IMR-90 (cell line): Measurements from ENCODE around the gene NPTX1. TPM values are rescaled to one million over a fixed set of nuclear protein-coding genes. Genes with fewer than 3 reads are reported as not detected.

Source experiments
- ATAC-seq: fragments of 200-7000 bp; cut with Tn5 transposase; 2 replicates; pipeline ENCODE4 v1.9.1; 2020; ENCODE audit warnings: low read depth, mild to moderate bottlenecking, moderate library complexity
- BruUV-seq: library from RNA; stranded (reverse); fragments of 400-500 nt; replicated peaks from 2 replicates; lab custom pipeline; 2021; lab: Mats Ljungman, UMichigan
- CTCF ChIA-PET: fragments of 300-600 bp; formaldehyde crosslinking; extraction: SDS; loops from one replicate; lab custom pipeline; 2021; ENCODE audit warnings: antibody characterized with exemption; lab: Yijun Ruan, JAX
- POLR2A ChIA-PET: fragments of 300-600 bp; sonication (Branson Sonifier 250); formaldehyde crosslinking; loops from one replicate; lab custom pipeline; 2022; ENCODE audit warnings: antibody characterized with exemption; ENCODE audit not compliant: unreplicated experiment; lab: Charles Lee
- DNase-seq: peaks from one replicate; pipeline ENCODE4 v3.0.0; 2013
- H2AFZ ChIP-seq: replicated peaks from 2 replicates; pipeline ENCODE3; 2013; ENCODE audit warnings: low read length, mild to moderate bottlenecking; ENCODE audit not compliant: poor library complexity
- H2AK5ac ChIP-seq: 2 replicates; pipeline ENCODE4 v1.6.1; 2013; ENCODE audit warnings: low read depth, low read length, inconsistent platforms
- H2AK9ac ChIP-seq: replicated peaks from 2 replicates; pipeline ENCODE3; 2013; ENCODE audit warnings: mild to moderate bottlenecking, low read depth, low read length, moderate library complexity; ENCODE audit not compliant: poor library complexity
- H2BK120ac ChIP-seq: 2 replicates; pipeline ENCODE4 v1.6.1; 2013; ENCODE audit warnings: low read depth, low read length, inconsistent platforms
- H2BK15ac ChIP-seq: 3 replicates; pipeline ENCODE4 v1.6.1; 2013; ENCODE audit warnings: low read depth, low read length, inconsistent platforms
- H2BK20ac ChIP-seq: 2 replicates; pipeline ENCODE4 v1.6.1; 2013; ENCODE audit warnings: low read depth, mild to moderate bottlenecking, inconsistent platforms, low read length, moderate library complexity
- H2BK5ac ChIP-seq: 2 replicates; pipeline ENCODE4 v1.6.1; 2013; ENCODE audit warnings: mild to moderate bottlenecking, low read depth, low read length, inconsistent platforms; ENCODE audit not compliant: poor library complexity, severe bottlenecking
- H3K14ac ChIP-seq: replicated peaks from 2 replicates; pipeline ENCODE4 v1.6.1; 2013; ENCODE audit warnings: low read depth, low read length, inconsistent platforms
- H3K18ac ChIP-seq: 2 replicates; pipeline ENCODE4 v1.6.1; 2013; ENCODE audit warnings: low read depth, low read length, control low read depth
- H3K23ac ChIP-seq: 2 replicates; pipeline ENCODE4 v1.6.1; 2013; ENCODE audit warnings: low read depth, low read length, inconsistent platforms
- H3K27ac ChIP-seq: 2 replicates; pipeline ENCODE4 v1.5.1; 2013; ENCODE audit warnings: mild to moderate bottlenecking, control low read depth, low read length; ENCODE audit not compliant: insufficient read depth
- H3K27me3 ChIP-seq: 2 replicates; pipeline ENCODE4 v1.6.1; 2013; ENCODE audit warnings: low read length; ENCODE audit not compliant: control insufficient read depth, insufficient read depth
- H3K36me3 ChIP-seq: 2 replicates; pipeline ENCODE4 v1.6.1; 2013; ENCODE audit warnings: low read length, mixed read lengths; ENCODE audit not compliant: control insufficient read depth, insufficient read depth
- H3K4ac ChIP-seq: 2 replicates; pipeline ENCODE4 v1.6.1; 2013; ENCODE audit warnings: low read depth, low read length, inconsistent platforms
- H3K4me1 ChIP-seq: 2 replicates; pipeline ENCODE4 v1.6.1; 2013; ENCODE audit warnings: low read length, mixed read lengths; ENCODE audit not compliant: control insufficient read depth, insufficient read depth
- H3K4me2 ChIP-seq: 2 replicates; pipeline ENCODE4 v1.6.1; 2013; ENCODE audit warnings: low read depth, mild to moderate bottlenecking, control low read depth, low read length, moderate library complexity
- H3K4me3 ChIP-seq: 2 replicates; pipeline ENCODE4 v1.5.1; 2013; ENCODE audit warnings: low read depth, mild to moderate bottlenecking, control low read depth, low read length, moderate library complexity; ENCODE audit not compliant: insufficient read depth
- H3K56ac ChIP-seq: 2 replicates; pipeline ENCODE4 v1.6.1; 2013; ENCODE audit warnings: low read length, inconsistent platforms; ENCODE audit not compliant: insufficient read depth; ENCODE audit errors: extremely low read depth
- H3K79me1 ChIP-seq, 2 experiments: 2 replicates each; pipeline ENCODE4 v1.6.1; 2013; ENCODE audit warnings: low read length in 2 of 2, inconsistent platforms in 1 of 2, low read depth in 1 of 2
- H3K9ac ChIP-seq: 2 replicates; pipeline ENCODE4 v1.6.1; 2013; ENCODE audit warnings: low read depth, low read length, control low read depth
- H3K9me1 ChIP-seq: 2 replicates; pipeline ENCODE4 v1.6.1; 2013; ENCODE audit warnings: low read length, inconsistent platforms; ENCODE audit not compliant: insufficient read depth
- H3K9me3 ChIP-seq: 2 replicates; pipeline ENCODE4 v1.6.1; 2013; ENCODE audit warnings: low read length; ENCODE audit not compliant: control insufficient read depth, insufficient read depth
- H4K20me1 ChIP-seq: 2 replicates; pipeline ENCODE4 v1.6.1; 2013; ENCODE audit warnings: low read length, inconsistent platforms; ENCODE audit not compliant: insufficient read depth
- H4K5ac ChIP-seq: 2 replicates; pipeline ENCODE4 v1.6.1; 2013; ENCODE audit warnings: mild to moderate bottlenecking, low read depth, low read length, control low read depth
- H4K8ac ChIP-seq, 2 experiments: 2 replicates each; pipeline ENCODE4 v1.6.1; 2013; ENCODE audit warnings: low read depth in 2 of 2, low read length in 2 of 2, control low read depth in 1 of 2, inconsistent platforms in 1 of 2
- H4K91ac ChIP-seq: 2 replicates; pipeline ENCODE4 v1.6.1; 2013; ENCODE audit warnings: low read depth, low read length, inconsistent platforms; ENCODE audit not compliant: insufficient read depth
- CEBPB ChIP-seq: IDR thresholded peaks from 2 replicates; pipeline ENCODE4 v1.6.1; 2012; ENCODE audit warnings: low read depth, low read length, improper control_type of control experiment
- CHD1 ChIP-seq: IDR thresholded peaks from 2 replicates; pipeline ENCODE4 v1.6.1; 2012; ENCODE audit warnings: low read depth, low read length, improper control_type of control experiment
- CTCF ChIP-seq: conservative IDR thresholded peaks from 2 replicates; pipeline ENCODE4 v1.5.1; 2012; ENCODE audit warnings: mild to moderate bottlenecking, low read depth, low read length, improper control_type of control experiment
- ELK1 ChIP-seq: fragments of 150-350 bp; IDR thresholded peaks from 2 replicates; pipeline ENCODE4 v1.6.1; 2016; ENCODE audit warnings: low read depth, mild to moderate bottlenecking, low read length, moderate library complexity, borderline replicate concordance
- FOS ChIP-seq: fragments of 150-350 bp; IDR thresholded peaks from 2 replicates; pipeline ENCODE4 v1.6.1; 2016; ENCODE audit warnings: low read depth, low read length
- MAFK ChIP-seq: IDR thresholded peaks from 2 replicates; pipeline ENCODE4 v1.6.1; 2012; ENCODE audit warnings: low read depth, low read length, improper control_type of control experiment
- MAZ ChIP-seq: IDR thresholded peaks from 2 replicates; pipeline ENCODE4 v1.6.1; 2012; ENCODE audit warnings: low read depth, mild to moderate bottlenecking, low read length, improper control_type of control experiment, moderate library complexity, borderline replicate concordance
- MXI1 ChIP-seq: IDR thresholded peaks from 2 replicates; pipeline ENCODE4 v1.6.1; 2012; ENCODE audit warnings: low read depth, mild to moderate bottlenecking, low read length, moderate library complexity, borderline replicate concordance
- NFE2L2 ChIP-seq: fragments of 150-350 bp; IDR thresholded peaks from 2 replicates; pipeline ENCODE4 v1.6.1; 2016; ENCODE audit warnings: low read depth, mild to moderate bottlenecking, low read length
- POLR2A ChIP-seq: IDR thresholded peaks from 2 replicates; pipeline ENCODE4 v1.6.1; 2012; ENCODE audit warnings: mild to moderate bottlenecking, low read depth, low read length
- RAD21 ChIP-seq: IDR thresholded peaks from 2 replicates; pipeline ENCODE4 v1.6.1; 2012; ENCODE audit warnings: low read length, improper control_type of control experiment
- RCOR1 ChIP-seq: IDR thresholded peaks from 2 replicates; pipeline ENCODE4 v1.6.1; 2012; ENCODE audit warnings: mild to moderate bottlenecking, low read length, improper control_type of control experiment; ENCODE audit not compliant: insufficient replicate concordance
- RFX5 ChIP-seq: IDR thresholded peaks from 2 replicates; pipeline ENCODE4 v1.8.0; 2012; ENCODE audit warnings: low read depth, mild to moderate bottlenecking, low read length, moderate library complexity
- SMC3 ChIP-seq: fragments of 150-350 bp; IDR thresholded peaks from 2 replicates; pipeline ENCODE4 v1.6.1; 2016; ENCODE audit warnings: low read depth, mild to moderate bottlenecking, antibody characterized with exemption, low read length, moderate library complexity
- WGBS, 2 experiments: methylation state at CpG; one replicate each; pipeline versions ENCODE4 v1.1.5 to v1.1.7; 2013; ENCODE audit warnings: missing lambda C conversion rate in 2 of 2; ENCODE audit not compliant: insufficient read length in 1 of 2; ENCODE audit errors: extremely low coverage in 2 of 2; 5-methylcytosine and 5-hydroxymethylcytosine counted together
- dilution Hi-C: fragments of 300-500 bp; cut with HindIII; formaldehyde crosslinking; loops from one replicate; pipeline ENCODE4 v1.14.3; 2018; ENCODE audit warnings: low sequenced_read_pairs; ENCODE audit not compliant: unreplicated experiment
- in situ Hi-C: fragments of 300-500 bp; cut with MboI; formaldehyde crosslinking; loops from 3 replicates; pipeline ENCODE4 v1.14.3; 2019; ENCODE audit warnings: low sequenced_read_pairs, inconsistent platforms, mixed read lengths
- intact Hi-C: fragments of 100-400 bp; cut with micrococcal nuclease; formaldehyde crosslinking; loops from 2 replicates; pipeline ENCODE4 v1.10.0; 2022
- polyA plus RNA-seq, 3 experiments: library from polyadenylated mRNA; depleted of rRNA; stranded (reverse); fragments of >200 nt; gene quantifications; 2 replicates each; pipeline ENCODE4 v1.2.3, GENCODE V29; 2012; ENCODE audit warnings: low replicate concordance in 1 of 3
- total RNA-seq: library from RNA; depleted of rRNA; stranded (reverse); fragments of >200 nt; gene quantifications from 2 replicates; pipeline ENCODE4 v1.2.3, GENCODE V29; 2012
- TF ChIP-seq, protein P1 (sequence below): fragments of 150-350 bp; IDR thresholded peaks from 2 replicates; pipeline ENCODE4 v1.6.1; 2017; ENCODE audit warnings: mild to moderate bottlenecking, antibody characterized with exemption, low read length, low read depth

Gene NPTX1
- total and polyA plus RNA-seq, 2 of the 4 experiments (the other 2 are of a cell fraction), result 20.8 to 39.5 TPM

- dilution Hi-C loops, result no loop called here
- Histone ChIP-seq H3K27me3 (peaks cover 10% of the 10 kb centered on the region), H3K14ac (no peak overlapping the region), H2AFZ (no peak overlapping the region), H2BK5ac (no peak overlapping the region), H4K8ac (no peak overlapping the region), H2AK5ac (no peak overlapping the region), H3K27ac (no peak overlapping the region), H3K23ac (no peak overlapping the region), H4K5ac (no peak overlapping the region), H2BK15ac (no peak overlapping the region), H3K4me1 (peaks cover 4% of the 10 kb centered on the region; the same call in 1 of the 2 replicates), H3K36me3 (peaks cover 6% of the 10 kb centered on the region; the same call in 1 of the 2 replicates), H3K4me2 (no peak overlapping the region), H2BK120ac (no peak overlapping the region), H3K4ac (no peak overlapping the region), H3K9me3 (no peaks in the 10 kb centered on the region), H3K18ac (no peak overlapping the region), H3K79me1 (peaks cover 0 to 15% of the 10 kb centered on the region in 2 experiments; a peak in 1 of 4 replicates), H3K4me3 (no peak overlapping the region), H2AK9ac (no peak overlapping the region), H3K9ac (no peak overlapping the region), H3K56ac (no peak overlapping the region), H4K20me1 (peaks cover 48% of the 10 kb centered on the region), H3K9me1 (peaks cover 2% of the 10 kb centered on the region; the same call in 1 of the 2 replicates), H2BK20ac (no peak overlapping the region), H4K91ac (no peak overlapping the region)
- ChIA-PET POLR2A (no interaction called here), CTCF (no interaction called here)
- ATAC-seq (no peak), DNase-seq (no peak)
- intact Hi-C loops, result loop anchor here (5.0 to 10.0 kb wide), 2 partner anchors 43 to 384 kb away; no protein-coding TSS in a partner anchor
- in situ Hi-C loops, result no loop called here
- BruUV-seq, result no TSS peak
- TF ChIP-seq CHD1 (no peak), ELK1 (no peak), MAFK (no peak), FOS (no peak), RCOR1 (no peak), RAD21 (no peak), CTCF (no peak), POLR2A (no peak), MAZ (no peak), NFE2L2 (no peak), SMC3 (no peak), MXI1 (no peak), CEBPB (no peak), RFX5 (no peak)
- TF ChIP-seq, protein P1, sequence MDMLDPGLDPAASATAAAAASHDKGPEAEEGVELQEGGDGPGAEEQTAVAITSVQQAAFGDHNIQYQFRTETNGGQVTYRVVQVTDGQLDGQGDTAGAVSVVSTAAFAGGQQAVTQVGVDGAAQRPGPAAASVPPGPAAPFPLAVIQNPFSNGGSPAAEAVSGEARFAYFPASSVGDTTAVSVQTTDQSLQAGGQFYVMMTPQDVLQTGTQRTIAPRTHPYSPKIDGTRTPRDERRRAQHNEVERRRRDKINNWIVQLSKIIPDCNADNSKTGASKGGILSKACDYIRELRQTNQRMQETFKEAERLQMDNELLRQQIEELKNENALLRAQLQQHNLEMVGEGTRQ, result no peak
- 71% methylated on average over 13 of the region's 21 CpGs; no CpG with 5 or more reads in 1 of the 2 experiments for WGBS, 2 experiments
These were observed 5.8 kb downstream of the NPTX1 start for GRCh38 chr17:80470603-80471002.
